Measurements from ENCODE around the gene CLIC4. TPM values are rescaled to one million over a fixed set of nuclear protein-coding genes. Genes with fewer than 3 reads are reported as not detected.

Gene CLIC4
- total RNA-seq, 3 donors from 2014 or later: 162 to 217 (median 196) TPM

- Histone ChIP-seq H3K27ac (peak overlapping the region; percentile 22 to 85), H3K4me1 (no peaks in the 10 kb centered on the region), H3K9me3 (no peaks in the 10 kb centered on the region), H3K36me3 (no peaks in the 10 kb centered on the region), H3K27me3 (no peaks in the 10 kb centered on the region), H3K4me3 (no peak overlapping the region)
- TF ChIP-seq POLR2AphosphoS5 (IDR thresholded peaks at IDR 0.05) (no peak), CTCF (IDR thresholded peaks at IDR 0.05) (no peak), POLR2A (IDR thresholded peaks at IDR 0.05) (no peak)
- intact Hi-C loops (cut with DNase I; ENCODE audit: low total_unique reads): no loop called here
- no peak for DNase-seq (ENCODE audit: low spot score in 2 of 2)
These were observed 26.3 kb downstream of the CLIC4 start for GRCh38 chr1:24771574-24771973.

GRCh38 chr1:24773618-24774017, 28.4 kb downstream of the CLIC4 start:
- Histone ChIP-seq H3K27me3 (no peaks in the 10 kb centered on the region), H3K4me3 (no peak overlapping the region), H3K27ac (no peak overlapping the region), H3K9me3 (no peaks in the 10 kb centered on the region), H3K4me1 (no peaks in the 10 kb centered on the region), H3K36me3 (no peaks in the 10 kb centered on the region)
- no peak for DNase-seq (ENCODE audit: low spot score in 2 of 2)
- no peak for TF ChIP-seq POLR2AphosphoS5 (IDR thresholded peaks at IDR 0.05)
- TF ChIP-seq CTCF (IDR thresholded peaks at IDR 0.05): no peak
- TF ChIP-seq POLR2A (IDR thresholded peaks at IDR 0.05): no peak
- intact Hi-C loops (cut with DNase I; ENCODE audit: low total_unique reads): no loop called here

- H3K4me1 ChIP-seq: no peaks in the 10 kb centered on the region
- no peak overlapping the region for H3K27ac ChIP-seq
- intact Hi-C loops (cut with DNase I; ENCODE audit: low total_unique reads): no loop called here
- DNase-seq (ENCODE audit: low spot score in 2 of 2): no peak
- H3K27me3 ChIP-seq: no peaks in the 10 kb centered on the region
- H3K9me3 ChIP-seq: no peaks in the 10 kb centered on the region
- no peak overlapping the region for H3K4me3 ChIP-seq
- no peaks in the 10 kb centered on the region for H3K36me3 ChIP-seq
- TF ChIP-seq POLR2AphosphoS5 (IDR thresholded peaks at IDR 0.05) (no peak), CTCF (IDR thresholded peaks at IDR 0.05) (no peak), POLR2A (IDR thresholded peaks at IDR 0.05) (no peak)
These were observed 30.1 kb downstream of the CLIC4 start for GRCh38 chr1:24775348-24775747.

- H3K36me3 ChIP-seq: no peaks in the 10 kb centered on the region
These were observed 30.7 kb downstream of the CLIC4 start for GRCh38 chr1:24775916-24776315.

GRCh38 chr1:24776821-24777220, 31.6 kb downstream of the CLIC4 start:
- peak overlapping the region in 1 of 2 donors; percentile 40 for H3K27ac ChIP-seq
- TF ChIP-seq CTCF (IDR thresholded peaks at IDR 0.05): no peak
- TF ChIP-seq POLR2AphosphoS5 (IDR thresholded peaks at IDR 0.05): no peak
- no peak for TF ChIP-seq POLR2A (IDR thresholded peaks at IDR 0.05)
- no peaks in the 10 kb centered on the region for H3K9me3 ChIP-seq
- DNase-seq (ENCODE audit: low spot score in 2 of 2): no peak
- H3K27me3 ChIP-seq: no peaks in the 10 kb centered on the region
- no peaks in the 10 kb centered on the region for H3K4me1 ChIP-seq
- intact Hi-C loops (cut with DNase I; ENCODE audit: low total_unique reads): no loop called here
- H3K36me3 ChIP-seq: no peaks in the 10 kb centered on the region
- no peak overlapping the region for H3K4me3 ChIP-seq

More at GRCh38 chr1:24775916-24776315, 30.7 kb downstream of the CLIC4 start:
- DNase-seq (ENCODE audit: low spot score in 2 of 2): no peak
- TF ChIP-seq POLR2AphosphoS5 (IDR thresholded peaks at IDR 0.05) (no peak), POLR2A (IDR thresholded peaks at IDR 0.05) (no peak), CTCF (IDR thresholded peaks at IDR 0.05) (no peak)
- Histone ChIP-seq H3K4me1 (no peaks in the 10 kb centered on the region), H3K4me3 (no peak overlapping the region), H3K27ac (no peak overlapping the region), H3K27me3 (no peaks in the 10 kb centered on the region), H3K9me3 (no peaks in the 10 kb centered on the region)
- intact Hi-C loops (cut with DNase I; ENCODE audit: low total_unique reads): no loop called here

All from breast epithelium (tissue), 4 donors.